ENCODE data around the gene CRB1. TPM values are rescaled to one million over a fixed set of nuclear protein-coding genes. Genes with fewer than 3 reads are reported as not detected.
"Not testable (repeated sequence)": the region's sequence is repeated elsewhere in the genome, so short reads cannot be mapped to it uniquely, and the experiment has no call there.

The CRB1 gene
- total and polyA plus RNA-seq, 5 donors = 0.05 to 0.60 (median 0.28) TPM

- ATAC-seq; H3K27me3 ChIP-seq (ENCODE audit: control insufficient read depth, insufficient read depth); H3K9me3 ChIP-seq (ENCODE audit: control insufficient read depth, low read length); intact Hi-C loops (cut with DNase I); DNase-seq; H3K4me3 ChIP-seq (ENCODE audit: low read length); H3K4me1 ChIP-seq (ENCODE audit: control insufficient read depth, insufficient read depth, low read length); H3K27ac ChIP-seq (ENCODE audit: low read length): not testable (repeated sequence)
- WGBS = 81% methylated on average over 1 of the region's 1 CpG
Measured at GRCh38 chr1:197491505-197491904, 223.5 kb downstream of the CRB1 start.

- ATAC-seq (no peak), DNase-seq (no peak)
- 86% methylated on average over 10 of the region's 10 CpGs for WGBS
- H3K4me1 ChIP-seq (ENCODE audit: control insufficient read depth, insufficient read depth, low read length) = no peaks in the 10 kb centered on the region
- H3K27ac ChIP-seq (ENCODE audit: low read length) = no peak overlapping the region
- no peak overlapping the region for H3K4me3 ChIP-seq (ENCODE audit: low read length)
- no peaks in the 10 kb centered on the region for H3K27me3 ChIP-seq (ENCODE audit: control insufficient read depth, insufficient read depth)
- H3K9me3 ChIP-seq (ENCODE audit: control insufficient read depth, low read length) = no peaks in the 10 kb centered on the region
- intact Hi-C loops (cut with DNase I) = no loop called here
Measured at GRCh38 chr1:197496722-197497121, 228.7 kb downstream of the CRB1 start.

GRCh38 chr1:197510691-197511378 is 242.8 kb downstream of the CRB1 start:
- Histone ChIP-seq H3K27me3 (ENCODE audit: control insufficient read depth, insufficient read depth) (no peaks in the 10 kb centered on the region), H3K9me3 (ENCODE audit: control insufficient read depth, low read length) (no peaks in the 10 kb centered on the region), H3K4me1 (ENCODE audit: control insufficient read depth, insufficient read depth, low read length) (no peaks in the 10 kb centered on the region), H3K4me3 (ENCODE audit: low read length) (no peak overlapping the region), H3K27ac (ENCODE audit: low read length) (no peak overlapping the region)
- ATAC-seq (no peak), DNase-seq (no peak)
- intact Hi-C loops (cut with DNase I) = no loop called here
- 79% methylated on average over 4 of the region's 4 CpGs for WGBS

GRCh38 chr1:197515421-197515820 is 247.4 kb downstream of the CRB1 start:
- H3K27ac ChIP-seq (ENCODE audit: low read length) = no peak overlapping the region
- no peaks in the 10 kb centered on the region for H3K27me3 ChIP-seq (ENCODE audit: control insufficient read depth, insufficient read depth)
- H3K4me3 ChIP-seq (ENCODE audit: low read length) = no peak overlapping the region
- H3K4me1 ChIP-seq (ENCODE audit: control insufficient read depth, insufficient read depth, low read length) = no peaks in the 10 kb centered on the region
- whole genome bisulfite sequencing = 89% methylated on average over 1 of the region's 1 CpG
- DNase-seq = no peak
- intact Hi-C loops (cut with DNase I) = no loop called here
- no peaks in the 10 kb centered on the region for H3K9me3 ChIP-seq (ENCODE audit: control insufficient read depth, low read length)
- no peak for ATAC-seq

GRCh38 chr1:197519741-197520334 is 251.8 kb downstream of the CRB1 start:
- DNase-seq (no peak), ATAC-seq (no peak)
- 98% methylated on average over 1 of the region's 1 CpG for WGBS
- no peaks in the 10 kb centered on the region for H3K27me3 ChIP-seq (ENCODE audit: control insufficient read depth, insufficient read depth)
- no peaks in the 10 kb centered on the region for H3K9me3 ChIP-seq (ENCODE audit: control insufficient read depth, low read length)
- H3K27ac ChIP-seq (ENCODE audit: low read length) = no peak overlapping the region
- no peak overlapping the region for H3K4me3 ChIP-seq (ENCODE audit: low read length)
- intact Hi-C loops (cut with DNase I) = loop anchor here in 1 of 4 donors (10.0 kb wide), 1 partner anchor 405 kb away; no protein-coding TSS in a partner anchor
- H3K4me1 ChIP-seq (ENCODE audit: control insufficient read depth, insufficient read depth, low read length) = no peaks in the 10 kb centered on the region

GRCh38 chr1:197521118-197521739 is 253.2 kb downstream of the CRB1 start:
- ATAC-seq = no peak
- H3K27me3 ChIP-seq (ENCODE audit: control insufficient read depth, insufficient read depth) = no peaks in the 10 kb centered on the region
- H3K4me1 ChIP-seq (ENCODE audit: control insufficient read depth, insufficient read depth, low read length) = no peaks in the 10 kb centered on the region
- WGBS = 58% methylated on average over 2 of the region's 2 CpGs
- no peak for DNase-seq
- intact Hi-C loops (cut with DNase I) = loop anchor here in 1 of 4 donors (10.0 kb wide), 1 partner anchor 404 kb away; no protein-coding TSS in a partner anchor
- H3K9me3 ChIP-seq (ENCODE audit: control insufficient read depth, low read length) = no peaks in the 10 kb centered on the region
- H3K27ac ChIP-seq (ENCODE audit: low read length) = no peak overlapping the region
- no peak overlapping the region for H3K4me3 ChIP-seq (ENCODE audit: low read length)

GRCh38 chr1:197526736-197527371 is 258.8 kb downstream of the CRB1 start:
- H3K27ac ChIP-seq (ENCODE audit: low read length) = no peak overlapping the region
- ATAC-seq (no peak), DNase-seq (no peak)
- H3K27me3 ChIP-seq (ENCODE audit: control insufficient read depth, insufficient read depth) = no peaks in the 10 kb centered on the region
- intact Hi-C loops (cut with DNase I) = loop anchor here in 1 of 4 donors (10.0 kb wide), 1 partner anchor 398 kb away; no protein-coding TSS in a partner anchor
- H3K9me3 ChIP-seq (ENCODE audit: control insufficient read depth, low read length) = no peaks in the 10 kb centered on the region
- H3K4me3 ChIP-seq (ENCODE audit: low read length) = no peak overlapping the region
- H3K4me1 ChIP-seq (ENCODE audit: control insufficient read depth, insufficient read depth, low read length) = no peaks in the 10 kb centered on the region
- 65% methylated on average over 4 of the region's 4 CpGs for WGBS

Other genes starting within 250 kb of the CRB1 start
- gene F13B, start 201.0 kb upstream of the CRB1 start, total RNA-seq = not detected
- not detected for gene F13B, start 201.0 kb upstream of the CRB1 start, polyA plus RNA-seq
- under 1 TPM; 0.25 to 0.91 (median 0.51) TPM for gene ASPM, start 121.6 kb upstream of the CRB1 start, total RNA-seq
- gene ASPM, start 121.6 kb upstream of the CRB1 start, polyA plus RNA-seq = 0.05 TPM
- 10 to 100 TPM in 3 of 4 donors, 1 to 10 TPM in 1; 9.4 to 11.1 (median 10.2) TPM for gene ZBTB41, start 67.0 kb upstream of the CRB1 start, total RNA-seq
- 2.6 TPM for gene ZBTB41, start 67.0 kb upstream of the CRB1 start, polyA plus RNA-seq